ENCODE measurements around the gene B9D2.
"Not testable (repeated sequence)": the region's sequence is repeated elsewhere in the genome, so short reads cannot be mapped to it uniquely, and the experiment has no call there.

DNA sequence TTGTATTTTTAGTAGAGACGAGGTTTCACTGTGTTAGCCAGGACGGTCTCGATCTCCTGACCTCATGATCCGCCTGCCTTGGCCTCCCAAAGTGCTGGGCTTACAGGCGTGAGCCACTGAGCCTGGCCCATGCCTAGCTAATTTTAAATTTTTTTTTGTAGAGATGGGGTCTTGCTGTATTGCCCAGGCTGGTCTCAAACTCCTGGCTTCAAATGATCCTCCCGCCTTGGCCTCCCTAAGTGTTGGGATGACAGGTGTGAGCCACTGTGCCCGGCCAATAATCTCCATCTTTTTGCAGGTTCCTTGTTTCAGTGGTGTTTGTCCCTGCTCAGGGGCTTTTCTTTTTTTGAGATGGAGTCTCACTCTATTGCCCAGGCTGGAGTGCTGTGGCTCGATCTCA, 17.6 kb upstream of the B9D2 start:
- TF ChIP-seq, protein P1, sequence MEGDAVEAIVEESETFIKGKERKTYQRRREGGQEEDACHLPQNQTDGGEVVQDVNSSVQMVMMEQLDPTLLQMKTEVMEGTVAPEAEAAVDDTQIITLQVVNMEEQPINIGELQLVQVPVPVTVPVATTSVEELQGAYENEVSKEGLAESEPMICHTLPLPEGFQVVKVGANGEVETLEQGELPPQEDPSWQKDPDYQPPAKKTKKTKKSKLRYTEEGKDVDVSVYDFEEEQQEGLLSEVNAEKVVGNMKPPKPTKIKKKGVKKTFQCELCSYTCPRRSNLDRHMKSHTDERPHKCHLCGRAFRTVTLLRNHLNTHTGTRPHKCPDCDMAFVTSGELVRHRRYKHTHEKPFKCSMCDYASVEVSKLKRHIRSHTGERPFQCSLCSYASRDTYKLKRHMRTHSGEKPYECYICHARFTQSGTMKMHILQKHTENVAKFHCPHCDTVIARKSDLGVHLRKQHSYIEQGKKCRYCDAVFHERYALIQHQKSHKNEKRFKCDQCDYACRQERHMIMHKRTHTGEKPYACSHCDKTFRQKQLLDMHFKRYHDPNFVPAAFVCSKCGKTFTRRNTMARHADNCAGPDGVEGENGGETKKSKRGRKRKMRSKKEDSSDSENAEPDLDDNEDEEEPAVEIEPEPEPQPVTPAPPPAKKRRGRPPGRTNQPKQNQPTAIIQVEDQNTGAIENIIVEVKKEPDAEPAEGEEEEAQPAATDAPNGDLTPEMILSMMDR (conservative IDR thresholded peaks at IDR 0.05; ENCODE audit: low read depth, low read length), result not testable (repeated sequence)
- not testable (repeated sequence) for TF ChIP-seq EZH2 (IDR thresholded peaks at IDR 0.05; ENCODE audit: low read length, unreplicated experiment); EZH2phosphoT487 (IDR thresholded peaks at IDR 0.05; ENCODE audit: borderline replicate concordance, low read length)

Data from PC-3 (cell line).